Fibroblast of villous mesenchyme (primary cell): ENCODE measurements around the gene RPS6KB1. TPM values are rescaled to one million over a fixed set of nuclear protein-coding genes. Genes with fewer than 3 reads are reported as not detected.
A peak's percentile ranks its signal among the peaks of the same experiment; 100 is the strongest.

Experiments
- DNase-seq: peaks from one replicate; pipeline ENCODE4 v3.0.0-alpha.2; 2010; ENCODE audit warnings: low read depth
- H3K4me3 ChIP-seq: 2 replicates; pipeline ENCODE4 v1.5.1; 2011; ENCODE audit warnings: low read depth, mild to moderate bottlenecking, low read length
- CTCF ChIP-seq: IDR thresholded peaks from 2 replicates; pipeline ENCODE4 v1.5.1; 2012; ENCODE audit warnings: low read depth, mild to moderate bottlenecking, low read length; ENCODE audit not compliant: insufficient read depth
- total RNA-seq: library from RNA; depleted of rRNA; stranded (reverse); fragments of >200 nt; gene quantifications from 2 replicates; pipeline ENCODE4 v1.2.3, GENCODE V29; 2012

The RPS6KB1 gene
- total RNA-seq, 1 donor: 26.3 TPM

- no peak for TF ChIP-seq CTCF
- DNase-seq: no peak
- H3K4me3 ChIP-seq: no peak overlapping the region
Observed at GRCh38 chr17:59877965-59878364, 15.0 kb upstream of the RPS6KB1 start.

DNA sequence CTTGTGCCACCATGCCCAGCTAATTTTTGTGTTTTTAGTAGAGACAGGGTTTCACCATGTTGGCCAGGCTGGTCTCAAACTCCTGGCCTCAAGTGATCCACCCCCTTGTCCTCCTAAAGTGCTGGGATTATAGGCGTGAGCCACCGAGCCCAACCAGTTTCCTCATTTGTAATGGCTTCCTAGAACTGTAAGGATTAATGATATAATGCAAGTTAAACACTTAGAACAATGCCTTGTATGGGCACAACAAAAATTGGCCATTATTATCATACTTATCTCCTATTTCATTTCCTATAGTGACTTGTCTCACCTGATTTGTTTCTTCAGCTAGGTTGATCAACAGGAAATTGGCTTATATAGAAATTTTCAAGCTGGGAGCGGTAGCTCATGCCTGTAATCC is 14.3 kb upstream of the RPS6KB1 start:
- no peak overlapping the region for H3K4me3 ChIP-seq
- no peak for TF ChIP-seq CTCF
- no peak for DNase-seq

GRCh38 chr17:59884861-59885260 is 8.1 kb upstream of the RPS6KB1 start:
- no peak for DNase-seq
- TF ChIP-seq CTCF: no peak
- no peak overlapping the region for H3K4me3 ChIP-seq

- no peak overlapping the region for H3K4me3 ChIP-seq
- no peak for DNase-seq
- no peak for TF ChIP-seq CTCF
Observed at GRCh38 chr17:59888145-59888750, 4.7 kb upstream of the RPS6KB1 start.

GRCh38 chr17:59890720-59891119 is 2.2 kb upstream of the RPS6KB1 start:
- no peak for TF ChIP-seq CTCF
- peak; percentile 25 for DNase-seq

GRCh38 chr17:59892251-59892923 is 534 bp upstream of the RPS6KB1 start:
- no peak for DNase-seq
- TF ChIP-seq CTCF: no peak
- H3K4me3 ChIP-seq: peak overlapping the region; percentile 96

More at GRCh38 chr17:59890720-59891119, 2.2 kb upstream of the RPS6KB1 start:
- no peak overlapping the region for H3K4me3 ChIP-seq
